ENCODE data around the gene CCDC33. TPM values are rescaled to one million over a fixed set of nuclear protein-coding genes. Genes with fewer than 3 reads are reported as not detected.

CCDC33 gene
- total and polyA plus RNA-seq, 10 of the 15 experiments (the other 5 are each of a cell fraction or from before 2014, with no cell fraction given) = 0.57 to 5.8 (median 4.3) TPM

GRCh38 chr15:74382004-74382816 is 146.1 kb downstream of the CCDC33 start (continued):
- TF ChIP-seq SKIL (IDR thresholded peaks at IDR 0.05; ENCODE audit: low read depth, poor library complexity, severe bottlenecking) = peak; percentile 41
- no peak for TF ChIP-seq RFX5 (IDR thresholded peaks at IDR 0.05; ENCODE audit: low read depth, low read length)
- TF ChIP-seq PAX8 (IDR thresholded peaks at IDR 0.05) = no peak
- TF ChIP-seq ZBTB40 (IDR thresholded peaks at IDR 0.05; ENCODE audit: borderline replicate concordance) = no peak
- TF ChIP-seq SIN3A (IDR thresholded peaks at IDR 0.05; ENCODE audit: low read depth, low read length) = no peak
- TF ChIP-seq PML (IDR thresholded peaks at IDR 0.05; ENCODE audit: low read length) = no peak
- peak; percentile 99 for TF ChIP-seq SMC3 (IDR thresholded peaks at IDR 0.05; ENCODE audit: borderline replicate concordance, low read length)
- TF ChIP-seq USF2 (IDR thresholded peaks at IDR 0.05; ENCODE audit: borderline replicate concordance, low read depth, low read length) = no peak
- TF ChIP-seq CREM (IDR thresholded peaks at IDR 0.05; ENCODE audit: low read depth) = no peak
- TF ChIP-seq ETV6 (conservative IDR thresholded peaks at IDR 0.05 in 1 of 2, IDR thresholded peaks at IDR 0.05 in 1 of 2; ENCODE audit: borderline replicate concordance in 1 of 2, low read depth in 1 of 2) = peak in 1 of 2 experiments; percentile 35; a peak in 2 of 4 replicates
- TF ChIP-seq BMI1 (IDR thresholded peaks at IDR 0.05; ENCODE audit: borderline replicate concordance) = no peak
- TF ChIP-seq ESRRA (IDR thresholded peaks at IDR 0.05; ENCODE audit: low read length) = no peak
- no peak for TF ChIP-seq NR2C1 (IDR thresholded peaks at IDR 0.05)
- TF ChIP-seq RBBP5 (conservative IDR thresholded peaks at IDR 0.05) = no peak
- TF ChIP-seq RELA (IDR thresholded peaks at IDR 0.05; ENCODE audit: borderline replicate concordance, partially characterized antibody) = no peak
- no peak for TF ChIP-seq FOXK2 (IDR thresholded peaks at IDR 0.05)
- no peak for TF ChIP-seq EZH2 (IDR thresholded peaks at IDR 0.05; ENCODE audit: borderline replicate concordance, control insufficient read depth, low read depth, low read length)
- no peak for TF ChIP-seq ZNF274 (IDR thresholded peaks at IDR 0.05; ENCODE audit: insufficient read depth, insufficient read length)
- TF ChIP-seq, protein P1, sequence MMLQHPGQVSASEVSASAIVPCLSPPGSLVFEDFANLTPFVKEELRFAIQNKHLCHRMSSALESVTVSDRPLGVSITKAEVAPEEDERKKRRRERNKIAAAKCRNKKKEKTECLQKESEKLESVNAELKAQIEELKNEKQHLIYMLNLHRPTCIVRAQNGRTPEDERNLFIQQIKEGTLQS (IDR thresholded peaks at IDR 0.05; ENCODE audit: borderline replicate concordance, extremely low read depth, low read depth, low read length) = no peak
- peak; percentile 22 for TF ChIP-seq SP1 (IDR thresholded peaks at IDR 0.05; ENCODE audit: low read depth, low read length)
- TF ChIP-seq JUNB (IDR thresholded peaks at IDR 0.05) = no peak
- TF ChIP-seq ZBED1 (IDR thresholded peaks at IDR 0.05; ENCODE audit: borderline replicate concordance) = no peak
- TF ChIP-seq POLR2AphosphoS5 (IDR thresholded peaks at IDR 0.05; ENCODE audit: low read length) = no peak
- no peak for TF ChIP-seq TCF3 (IDR thresholded peaks at IDR 0.05; ENCODE audit: borderline replicate concordance, insufficient read depth, low read depth, low read length)

Data from GM12878 (cell line).